OCI-M2 (cell line): ENCODE data around the gene IFT122.
"Not testable (repeated sequence)": the region's sequence is repeated elsewhere in the genome, so short reads cannot be mapped to it uniquely, and the experiment has no call there.

Experiments
- DNase-seq: peaks from one replicate; lab custom pipeline; 2025; ENCODE audit not compliant: unreplicated experiment; lab: John Stamatoyannopoulos, UW

The IFT122 gene

DNA sequence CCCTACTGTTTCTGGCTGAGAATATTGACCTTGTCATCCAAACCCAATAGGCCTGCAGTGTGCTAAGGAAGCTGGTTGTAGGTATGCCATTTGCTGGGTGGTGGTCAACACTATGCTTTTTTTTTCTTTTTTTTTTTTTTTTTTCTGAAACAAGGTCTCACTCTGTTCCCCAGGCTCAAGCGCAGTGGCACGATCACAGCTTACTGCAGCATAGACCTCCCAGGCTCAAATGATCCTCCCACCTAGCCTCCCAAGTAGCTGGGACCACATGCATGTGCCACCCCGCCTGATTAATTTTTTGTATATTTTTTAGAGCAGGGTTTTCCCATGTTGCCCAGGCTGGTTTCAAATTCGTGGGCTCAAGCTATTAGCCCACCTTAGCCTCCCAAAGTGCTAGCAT lies 52.7 kb downstream of the IFT122 start:
- DNase-seq, result no peak

- DNase-seq, result no peak
Measured at GRCh38 chr3:129493206-129493605, 53.2 kb downstream of the IFT122 start.

DNA sequence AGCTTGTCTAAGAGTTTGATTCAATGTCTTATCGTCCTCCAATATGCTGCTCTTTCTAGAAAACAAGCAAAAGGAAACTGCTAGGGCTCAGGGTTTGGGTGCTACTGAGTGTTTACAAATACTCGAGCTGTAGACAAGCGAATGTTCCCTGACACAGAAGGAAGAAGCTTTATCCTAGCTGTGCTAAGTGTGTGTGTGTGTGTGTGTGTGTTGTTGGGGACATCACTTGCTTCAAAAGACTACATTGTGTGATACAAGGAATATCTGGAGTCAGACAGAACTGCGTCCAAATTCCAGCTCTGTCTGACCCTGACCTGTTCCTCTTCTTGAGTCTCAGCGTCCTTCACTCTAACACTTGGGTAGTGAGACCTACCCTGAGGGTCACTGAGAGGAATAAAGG lies 54.5 kb downstream of the IFT122 start:
- not testable (repeated sequence) for DNase-seq

DNA sequence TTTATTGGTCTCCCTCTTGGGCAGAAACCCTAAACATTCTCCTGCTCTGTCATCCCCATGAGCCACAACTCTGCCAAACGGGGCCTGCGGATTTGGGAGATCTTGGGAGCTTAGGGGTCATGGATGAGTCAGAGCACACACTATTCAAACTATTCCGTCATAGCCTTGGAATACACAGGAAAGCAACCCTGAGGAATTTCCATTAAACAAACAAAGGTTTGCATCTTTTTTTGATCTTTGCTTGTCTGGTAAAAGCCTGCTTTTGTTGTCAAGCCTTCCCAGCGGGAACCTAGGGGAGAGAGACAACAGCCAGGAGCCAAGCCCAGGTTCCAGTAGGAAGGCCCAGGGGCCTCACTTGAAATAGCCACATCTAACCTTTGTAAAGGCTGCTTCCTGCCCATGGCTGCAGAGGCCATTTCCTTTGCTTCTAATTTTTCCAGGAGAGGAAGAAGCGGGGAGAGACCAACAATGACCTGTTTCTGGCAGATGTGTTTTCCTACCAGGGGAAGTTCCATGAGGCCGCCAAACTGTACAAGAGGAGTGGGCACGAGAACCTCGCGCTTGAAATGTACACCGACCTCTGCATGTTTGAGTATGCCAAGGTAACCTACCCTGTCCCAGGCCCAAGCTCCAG lies 55.1 kb downstream of the IFT122 start:
- not testable (repeated sequence) for DNase-seq

GRCh38 chr3:129497876-129498275 lies 57.9 kb downstream of the IFT122 start:
- not testable (repeated sequence) for DNase-seq

- DNase-seq, result not testable (repeated sequence)
Measured at GRCh38 chr3:129498603-129499488, 58.8 kb downstream of the IFT122 start.

DNA sequence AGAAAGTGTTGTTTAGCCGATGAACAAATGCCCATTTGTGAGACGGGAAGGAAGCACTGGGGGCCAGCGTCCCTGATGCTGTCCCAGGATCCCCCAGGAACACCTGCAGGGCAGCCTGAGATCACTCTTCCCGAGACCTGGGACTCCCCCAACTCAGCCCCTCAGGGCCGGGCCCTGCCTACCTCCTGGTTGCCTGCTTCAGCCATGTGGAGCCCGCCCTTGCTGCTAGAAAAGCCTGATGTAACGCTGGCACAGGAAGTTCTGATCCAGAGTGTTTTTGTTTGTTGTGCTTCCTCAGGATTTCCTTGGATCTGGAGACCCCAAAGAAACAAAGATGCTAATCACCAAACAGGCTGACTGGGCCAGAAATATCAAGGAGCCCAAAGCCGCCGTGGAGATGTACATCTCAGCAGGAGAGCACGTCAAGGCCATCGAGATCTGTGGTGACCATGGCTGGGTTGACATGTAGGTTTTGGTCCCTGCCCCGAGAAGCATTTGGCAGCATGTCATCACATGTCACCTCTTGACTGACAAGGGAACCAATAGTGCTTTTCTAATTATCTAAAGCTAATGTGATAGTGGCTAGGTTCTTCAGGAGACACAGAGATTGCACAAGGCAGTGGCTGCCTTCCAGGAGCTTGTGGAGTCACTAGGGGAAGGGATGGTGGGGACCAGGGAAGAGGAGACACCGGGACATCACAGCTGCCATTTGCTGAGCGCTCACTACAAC lies 59.7 kb downstream of the IFT122 start:
- DNase-seq, result not testable (repeated sequence)

- no peak for DNase-seq
Measured at GRCh38 chr3:129500334-129500658, 60.3 kb downstream of the IFT122 start.

DNA sequence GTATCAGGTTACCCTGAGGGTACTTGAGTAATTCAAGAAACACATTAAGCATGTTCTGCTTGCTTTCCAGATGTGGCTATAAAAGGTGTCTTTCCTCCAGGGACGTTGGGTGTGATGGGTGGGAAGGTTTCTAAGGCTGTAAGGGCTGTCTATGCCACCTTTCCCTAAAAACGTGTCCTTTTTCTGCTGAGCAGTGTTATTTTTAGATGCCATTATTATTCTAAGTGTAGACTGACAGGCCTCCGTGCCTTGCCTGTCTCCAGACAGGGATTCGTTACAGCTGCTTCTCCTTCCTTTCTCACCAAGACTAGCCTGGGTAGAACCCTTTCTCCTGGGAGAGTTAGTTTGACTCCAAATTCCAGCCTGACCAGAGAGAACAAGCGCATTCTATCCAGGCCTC lies 61.6 kb downstream of the IFT122 start:
- DNase-seq, result no peak

DNA sequence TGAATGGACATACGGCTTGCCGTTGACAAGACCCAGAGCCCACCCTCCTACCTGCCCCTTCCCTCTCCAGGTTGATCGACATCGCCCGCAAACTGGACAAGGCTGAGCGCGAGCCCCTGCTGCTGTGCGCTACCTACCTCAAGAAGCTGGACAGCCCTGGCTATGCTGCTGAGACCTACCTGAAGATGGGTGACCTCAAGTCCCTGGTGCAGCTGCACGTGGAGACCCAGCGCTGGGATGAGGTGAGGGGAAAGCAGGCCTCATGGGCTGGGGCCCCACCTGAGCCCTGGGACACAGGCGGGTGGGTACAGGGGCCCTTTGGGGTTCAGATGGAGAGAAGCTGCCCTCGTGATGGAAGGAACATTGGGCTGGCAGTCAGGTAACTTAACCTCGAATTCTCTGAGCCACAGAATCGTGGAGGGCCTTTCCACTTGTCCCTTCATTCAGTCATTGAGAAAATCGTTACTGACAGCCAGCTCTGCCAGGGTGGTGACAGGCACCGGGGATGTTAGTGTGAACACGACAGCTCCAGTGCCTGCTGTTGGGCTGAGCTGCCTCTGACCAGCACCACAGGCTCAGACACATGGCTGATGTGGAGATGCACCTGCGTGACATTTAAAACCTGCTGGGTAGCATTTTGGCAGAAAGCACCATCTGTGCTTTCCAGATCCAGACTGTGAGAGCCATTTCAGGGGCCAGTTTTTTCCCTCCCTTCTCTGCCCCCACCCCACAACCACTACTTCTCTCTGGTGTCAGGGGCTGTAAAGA lies 62.8 kb downstream of the IFT122 start:
- no peak for DNase-seq

GRCh38 chr3:129503471-129504291 lies 63.7 kb downstream of the IFT122 start:
- no peak for DNase-seq

GRCh38 chr3:129504471-129505100 lies 64.6 kb downstream of the IFT122 start:
- no peak for DNase-seq

GRCh38 chr3:129505341-129505740 lies 65.3 kb downstream of the IFT122 start:
- DNase-seq, result no peak

DNA sequence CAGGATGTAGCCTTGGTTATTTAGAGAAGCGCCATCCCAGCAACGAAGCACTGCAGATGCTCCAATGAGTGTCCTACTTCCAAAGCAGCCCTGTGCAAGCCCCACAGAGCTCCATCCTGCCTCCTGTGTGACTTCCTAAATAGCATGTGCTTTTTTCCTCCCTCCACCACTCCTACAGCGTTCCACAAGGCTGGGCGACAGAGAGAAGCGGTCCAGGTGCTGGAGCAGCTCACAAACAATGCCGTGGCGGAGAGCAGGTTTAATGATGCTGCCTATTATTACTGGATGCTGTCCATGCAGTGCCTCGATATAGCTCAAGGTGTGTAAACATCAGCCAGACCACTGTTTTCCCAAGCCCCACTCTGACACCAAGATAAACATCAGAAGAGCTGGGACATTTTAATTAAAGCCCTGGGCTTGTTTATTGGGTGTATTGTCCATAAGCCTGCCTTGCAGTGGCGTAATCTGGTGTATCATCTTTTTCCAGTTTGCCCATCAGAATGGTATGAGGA lies 66.3 kb downstream of the IFT122 start:
- DNase-seq, result no peak

DNA sequence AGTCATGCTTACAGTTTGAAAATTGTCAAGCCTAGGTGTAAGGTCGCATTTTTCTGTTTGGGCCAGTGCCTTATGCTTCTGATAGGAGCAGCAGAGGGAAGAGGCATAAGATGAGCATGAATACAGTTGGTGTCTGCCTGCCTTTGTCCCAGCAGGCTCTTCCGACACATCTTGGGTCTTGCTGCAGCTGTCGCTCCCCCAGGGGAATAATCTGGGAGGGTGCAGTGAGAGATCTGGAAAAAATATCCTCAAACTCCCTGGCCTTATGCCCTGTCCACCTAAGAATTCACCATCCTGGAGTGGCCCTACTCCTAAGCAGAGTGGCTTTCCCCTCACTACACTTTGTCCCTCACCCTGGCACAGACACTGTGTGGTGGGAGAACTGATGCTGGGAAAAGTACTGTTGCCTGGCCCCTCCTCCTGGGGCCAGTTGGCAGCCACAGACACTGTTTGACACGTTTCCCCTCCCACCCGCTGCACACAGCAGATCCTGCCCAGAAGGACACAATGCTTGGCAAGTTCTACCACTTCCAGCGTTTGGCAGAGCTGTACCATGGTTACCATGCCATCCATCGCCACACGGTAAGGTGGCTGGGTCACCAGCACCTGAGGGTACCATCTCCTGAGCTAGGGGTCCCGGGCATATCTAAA lies 67.3 kb downstream of the IFT122 start:
- no peak for DNase-seq

- no peak for DNase-seq
Measured at GRCh38 chr3:129512595-129512994, 72.6 kb downstream of the IFT122 start.

DNA sequence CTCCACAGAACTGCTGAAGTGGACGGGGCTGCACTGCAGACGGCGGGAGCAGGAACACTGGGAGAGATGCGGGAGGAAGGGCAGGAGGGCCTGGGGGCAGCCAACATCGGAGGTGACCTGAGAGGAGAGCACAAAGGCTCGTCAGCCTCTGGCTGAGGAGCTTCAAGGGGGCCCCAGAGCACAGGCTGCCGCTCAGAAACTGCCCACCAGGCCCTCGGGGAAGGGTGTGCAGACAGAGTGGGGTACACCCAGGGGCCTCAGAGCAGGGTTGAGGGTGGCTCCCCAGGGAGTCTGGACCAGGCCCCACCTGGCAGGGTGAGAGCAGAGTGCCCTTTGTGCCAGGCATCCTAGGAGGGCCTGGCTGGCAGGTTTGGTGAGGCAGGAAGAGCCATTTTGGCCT lies 73.7 kb downstream of the IFT122 start:
- DNase-seq, result no peak

DNA sequence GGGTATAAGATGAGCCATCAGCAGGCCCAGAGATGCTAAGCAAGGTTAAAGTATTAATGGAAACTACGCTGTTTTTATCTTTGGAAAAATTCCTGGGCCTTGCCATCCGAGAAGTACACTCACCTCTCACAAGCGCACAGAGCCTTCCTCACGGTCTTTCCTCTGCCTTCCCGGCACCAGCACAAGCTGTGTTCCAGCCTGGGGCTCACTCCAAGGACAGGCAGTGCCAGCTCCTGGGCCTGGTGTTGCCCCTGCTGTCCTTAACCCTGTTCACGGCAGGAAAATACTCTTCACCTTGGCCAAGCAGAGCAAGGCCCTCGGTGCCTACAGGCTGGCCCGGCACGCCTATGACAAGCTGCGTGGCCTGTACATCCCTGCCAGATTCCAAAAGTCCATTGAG lies 74.1 kb downstream of the IFT122 start:
- no peak for DNase-seq

- DNase-seq, result no peak
Measured at GRCh38 chr3:129514563-129514962, 74.5 kb downstream of the IFT122 start.
